ENCODE results near the gene TFDP1.

- no peak for TF ChIP-seq EZH2 (IDR thresholded peaks at IDR 0.05)
- no peak for TF ChIP-seq POLR2AphosphoS5 (IDR thresholded peaks at IDR 0.05; ENCODE audit: borderline replicate concordance, low read depth, low read length)
- TF ChIP-seq FOXP2 (optimal IDR thresholded peaks at IDR 0.05; ENCODE audit: control extremely low read depth, extremely low read length, insufficient read depth) = no peak
Measured at GRCh38 chr13:113561417-113562084, 23.0 kb upstream of the TFDP1 start.
